ENCODE data around the gene SLC18A3.
A peak's percentile ranks its signal among the peaks of the same experiment; 100 is the strongest.

Gene SLC18A3

GRCh38 chr10:49596836-49597235 lies 13.3 kb upstream of the SLC18A3 start:
- DNase-seq = no peak

GRCh38 chr10:49597426-49598163 lies 12.5 kb upstream of the SLC18A3 start:
- DNase-seq = no peak

DNA sequence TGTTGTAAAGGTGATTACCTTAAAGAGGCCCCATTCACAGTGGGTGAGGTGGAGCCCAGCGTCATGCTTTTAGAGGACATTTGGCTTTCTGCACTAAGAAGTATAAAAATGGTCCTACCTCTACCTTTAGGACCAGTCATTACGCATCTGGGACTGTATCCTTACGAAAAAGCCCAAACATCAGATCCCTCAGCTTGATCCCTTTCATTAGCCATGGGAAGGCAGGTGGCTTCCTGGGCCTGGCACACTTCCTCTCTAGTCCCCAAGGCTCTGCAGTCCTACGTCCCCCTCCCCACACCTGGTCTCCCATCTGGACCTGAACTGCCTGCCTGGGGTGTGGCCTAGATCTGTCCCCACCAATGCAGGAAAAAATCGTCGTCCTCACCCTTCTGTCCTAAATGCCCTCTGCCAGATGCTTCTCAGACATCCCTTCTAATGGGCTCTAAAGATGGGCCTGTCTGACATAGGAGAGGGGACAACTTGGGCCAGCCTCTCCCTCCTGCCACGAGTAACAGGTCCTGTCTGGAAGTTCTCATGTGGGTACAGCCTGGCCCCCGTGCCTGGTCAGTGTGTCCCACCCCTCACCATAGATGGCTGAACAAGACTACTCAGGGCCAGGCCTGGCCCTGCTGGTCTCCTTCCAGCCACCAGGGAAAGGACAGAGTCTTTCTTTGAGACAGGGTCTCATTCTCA lies 11.8 kb upstream of the SLC18A3 start:
- DNase-seq = no peak

DNA sequence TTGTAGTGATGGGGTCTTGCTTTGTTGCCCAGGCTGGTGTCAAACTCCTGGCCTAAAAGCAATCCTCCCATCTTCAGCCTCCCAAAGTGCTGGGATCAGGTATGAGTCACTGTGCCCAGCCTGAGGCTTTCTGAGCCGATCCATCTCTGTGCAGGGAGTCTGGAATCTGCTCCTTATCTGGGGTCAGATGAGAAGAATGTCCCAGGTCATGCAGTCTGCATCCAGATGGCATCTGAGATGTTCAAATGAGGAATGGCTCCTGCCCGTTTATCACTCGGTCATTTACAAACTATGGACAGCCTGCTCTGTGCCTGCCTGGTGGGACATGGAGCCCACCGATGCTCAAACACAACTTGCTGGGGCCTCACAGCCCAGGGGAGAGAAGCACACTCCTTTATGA lies 11.1 kb upstream of the SLC18A3 start:
- DNase-seq = no peak

- DNase-seq = no peak
Observed at GRCh38 chr10:49599546-49599945, 10.6 kb upstream of the SLC18A3 start.

GRCh38 chr10:49600046-49600445 lies 10.1 kb upstream of the SLC18A3 start:
- no peak for DNase-seq

DNA sequence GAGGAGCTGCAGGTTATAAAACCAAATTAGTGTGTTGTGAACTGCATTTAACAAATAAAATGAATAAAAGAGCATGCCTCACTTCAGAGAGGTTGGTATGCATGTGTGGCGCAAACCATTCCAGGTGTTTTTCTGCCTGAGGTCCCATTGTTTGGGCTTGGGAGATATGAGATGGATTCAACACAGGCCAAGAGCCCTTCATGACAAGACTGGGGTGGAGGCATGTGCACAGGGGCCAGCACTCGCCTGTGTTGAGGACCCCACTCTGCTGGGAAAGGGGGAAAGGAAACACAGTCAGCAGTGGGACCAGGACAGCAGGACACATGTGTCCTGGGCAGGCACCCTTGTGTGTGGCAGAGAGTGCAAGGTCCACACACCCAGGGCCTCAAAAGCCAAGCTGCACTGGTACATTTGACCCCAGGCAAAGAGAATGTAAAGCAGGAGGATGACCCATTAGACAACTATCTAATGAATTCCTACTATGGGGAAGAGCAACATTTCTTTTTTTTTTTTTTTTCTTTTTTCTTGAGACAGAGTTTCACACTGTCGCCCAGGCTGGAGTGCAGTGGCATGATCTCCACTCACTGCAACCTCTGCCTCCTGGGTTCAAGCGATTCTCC lies 9.2 kb upstream of the SLC18A3 start:
- DNase-seq = no peak

DNA sequence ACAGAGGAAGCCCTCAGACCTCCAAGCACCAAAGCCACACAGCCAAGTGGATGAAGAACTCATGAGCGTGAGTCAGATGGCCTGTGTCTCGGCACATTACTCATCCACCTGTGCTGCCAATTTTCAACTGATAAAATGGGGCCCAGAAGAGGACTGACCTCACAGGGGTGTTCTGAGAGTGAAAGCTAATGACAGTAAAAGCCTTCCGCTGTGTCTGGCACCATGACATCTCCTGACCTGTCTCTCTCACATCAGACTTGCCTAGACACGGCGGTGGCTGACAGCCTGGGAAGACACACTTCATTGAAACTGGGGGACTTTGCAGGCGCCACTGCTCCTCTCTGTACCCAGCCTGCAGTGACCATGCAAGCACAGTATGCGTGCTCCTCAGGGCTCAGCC lies 8.3 kb upstream of the SLC18A3 start:
- DNase-seq = no peak

- no peak for DNase-seq
Observed at GRCh38 chr10:49602380-49603023, 7.6 kb upstream of the SLC18A3 start.

DNA sequence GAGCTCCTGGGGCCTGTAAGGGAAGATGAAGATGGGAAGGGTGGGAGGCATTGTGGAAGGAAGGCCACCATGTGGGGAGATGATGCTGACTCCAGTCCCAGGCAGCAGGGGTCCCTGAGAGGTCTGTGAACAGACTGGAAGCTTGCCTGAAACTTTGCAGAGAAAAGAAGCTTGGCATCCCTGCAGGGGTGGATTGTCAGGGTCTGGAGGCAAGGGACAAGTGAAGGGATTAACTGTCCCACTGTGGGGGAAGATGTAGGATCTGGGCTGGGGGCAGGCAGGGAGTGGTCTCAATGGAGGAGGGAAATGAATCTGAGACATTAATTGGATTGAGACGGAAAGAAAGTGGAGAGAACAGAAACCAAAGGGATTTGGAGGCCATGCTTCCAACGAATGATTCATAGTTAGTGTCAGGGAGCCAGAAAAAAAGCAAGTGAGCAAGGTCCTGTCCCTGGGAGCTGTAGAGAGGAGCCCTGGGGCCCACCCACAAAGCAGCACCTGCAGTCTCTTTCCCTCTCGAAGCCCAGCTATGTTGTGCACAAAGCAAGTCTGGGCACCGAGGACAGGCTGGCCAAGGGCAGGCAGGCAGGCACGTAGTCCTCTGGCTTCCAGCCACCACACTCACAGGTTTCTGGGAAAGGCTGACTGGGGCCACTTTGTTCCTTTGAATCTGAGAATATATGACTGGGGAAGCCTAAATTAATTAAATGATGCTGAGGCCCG lies 4.7 kb upstream of the SLC18A3 start:
- no peak for DNase-seq

DNA sequence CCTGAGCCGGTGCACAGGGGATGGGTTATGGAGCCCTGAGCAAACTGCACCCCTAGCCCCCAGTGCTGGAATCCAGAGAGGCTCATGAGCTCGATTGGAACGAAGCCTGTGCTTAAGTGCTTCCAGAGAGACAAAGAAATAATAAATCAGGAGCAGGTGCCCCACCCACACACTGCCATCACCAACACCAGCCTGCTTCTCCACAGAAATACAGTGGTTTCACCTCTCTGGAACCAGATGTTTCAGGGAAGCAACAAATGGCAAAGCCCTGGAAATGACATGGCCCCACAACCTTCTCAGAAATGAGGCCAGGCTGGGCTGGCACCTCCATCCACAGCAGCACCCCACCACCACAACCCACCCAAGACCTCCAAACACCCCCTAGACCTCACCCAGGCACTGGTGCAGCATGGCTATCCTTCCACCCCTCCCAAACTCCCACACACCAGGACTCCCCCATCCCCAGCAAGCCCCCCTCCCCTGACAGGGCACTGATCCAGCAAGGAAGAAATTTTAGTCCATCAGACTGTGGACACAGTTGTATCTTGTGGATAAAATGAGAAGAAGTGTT lies 4.1 kb upstream of the SLC18A3 start:
- no peak for DNase-seq

- peak; percentile 52 for DNase-seq
Observed at GRCh38 chr10:49606981-49607535, 3.1 kb upstream of the SLC18A3 start.

- no peak for DNase-seq
Observed at GRCh38 chr10:49608166-49609005, 1.7 kb upstream of the SLC18A3 start.

GRCh38 chr10:49609006-49609282 lies 1.2 kb upstream of the SLC18A3 start:
- DNase-seq = no peak

DNA sequence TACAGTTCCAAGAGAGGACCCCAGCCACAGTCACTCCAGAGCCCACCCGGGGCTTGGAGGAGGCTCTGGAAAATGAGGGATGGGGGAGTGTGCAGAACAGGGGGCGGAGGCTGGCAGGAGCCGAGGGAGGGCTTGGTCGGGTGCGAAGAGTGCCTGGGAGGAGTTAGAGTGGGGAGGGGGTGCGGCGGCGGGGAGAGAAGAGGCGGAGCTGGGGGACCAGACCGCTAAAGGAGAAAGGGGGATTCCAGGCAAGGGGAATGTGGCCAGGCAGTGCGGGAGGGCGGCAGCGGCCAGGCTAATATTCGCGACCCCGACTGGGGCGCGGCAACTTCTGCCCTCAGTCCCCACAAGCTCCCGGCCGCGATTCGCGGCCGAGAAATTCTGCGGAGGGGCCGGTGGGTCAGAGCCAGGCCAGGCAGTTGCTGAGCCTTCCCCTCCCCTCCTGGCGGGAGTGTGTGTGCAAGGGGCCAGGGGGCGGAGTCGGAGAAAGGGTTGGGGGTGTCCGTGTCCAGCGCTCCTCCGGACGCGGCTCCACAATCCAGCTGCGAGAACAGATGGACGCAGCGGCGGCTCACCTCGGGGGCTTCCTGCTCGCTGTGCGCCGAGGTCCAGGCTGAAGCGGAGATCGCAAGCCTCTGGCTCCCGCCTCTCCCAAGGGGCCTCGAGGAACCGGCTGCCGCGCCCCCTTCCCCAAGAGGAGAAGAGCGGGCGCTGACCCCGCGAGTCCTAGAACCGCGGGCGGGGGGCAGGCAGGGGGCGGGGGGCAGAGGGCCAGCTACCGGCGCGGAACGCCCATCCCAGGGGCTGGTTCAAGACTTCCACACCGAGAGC lies 612 bp upstream of the SLC18A3 start:
- no peak for DNase-seq

GRCh38 chr10:49610458-49611165 lies 502 bp downstream of the SLC18A3 start:
- no peak for DNase-seq

DNA sequence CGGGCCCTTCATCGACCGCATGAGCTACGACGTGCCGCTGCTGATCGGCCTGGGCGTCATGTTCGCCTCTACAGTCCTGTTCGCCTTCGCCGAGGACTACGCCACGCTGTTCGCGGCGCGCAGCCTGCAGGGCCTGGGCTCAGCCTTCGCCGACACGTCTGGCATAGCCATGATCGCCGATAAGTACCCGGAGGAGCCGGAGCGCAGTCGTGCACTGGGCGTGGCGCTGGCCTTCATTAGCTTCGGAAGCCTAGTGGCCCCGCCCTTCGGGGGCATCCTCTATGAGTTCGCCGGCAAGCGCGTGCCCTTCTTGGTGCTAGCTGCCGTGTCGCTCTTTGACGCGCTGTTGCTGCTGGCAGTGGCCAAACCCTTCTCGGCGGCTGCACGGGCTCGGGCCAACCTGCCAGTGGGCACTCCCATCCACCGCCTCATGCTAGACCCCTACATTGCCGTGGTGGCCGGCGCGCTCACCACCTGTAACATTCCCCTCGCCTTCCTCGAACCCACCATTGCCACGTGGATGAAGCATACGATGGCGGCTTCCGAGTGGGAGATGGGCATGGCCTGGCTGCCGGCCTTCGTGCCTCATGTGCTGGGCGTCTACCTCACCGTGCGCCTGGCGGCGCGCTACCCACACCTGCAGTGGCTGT lies 1.2 kb downstream of the SLC18A3 start:
- DNase-seq = no peak

GRCh38 chr10:49611816-49612512 lies 1.9 kb downstream of the SLC18A3 start:
- no peak for DNase-seq

All from activated naive CD4-positive, alpha-beta T cell treated with anti-CD3 and anti-CD28 coated beads, Interleukin-2, amount 50 U/mL, for 16 hours (primary cell).